ENCODE data around the gene OTUB1.

DNA sequence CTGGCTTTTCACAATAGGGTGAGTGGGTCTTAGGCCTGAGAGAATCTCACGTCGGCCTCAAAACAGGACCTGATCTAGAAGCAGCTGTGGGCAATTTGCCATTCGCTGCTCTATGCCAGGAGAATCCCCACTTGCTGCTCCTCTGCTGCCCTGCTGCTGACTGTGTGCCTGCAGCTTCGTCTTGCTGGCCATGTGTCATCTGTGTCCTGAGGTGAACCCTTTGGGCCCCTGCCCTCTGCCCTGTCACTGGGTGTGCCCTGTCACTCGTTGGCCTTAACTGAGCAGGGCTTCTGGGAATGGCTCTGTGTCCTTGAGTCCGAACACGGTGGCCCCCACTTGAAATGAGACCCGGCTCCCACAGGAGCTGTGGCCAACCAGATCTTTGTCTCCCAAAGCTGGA lies 41.3 kb upstream of the OTUB1 start:
- TF ChIP-seq, protein P1, sequence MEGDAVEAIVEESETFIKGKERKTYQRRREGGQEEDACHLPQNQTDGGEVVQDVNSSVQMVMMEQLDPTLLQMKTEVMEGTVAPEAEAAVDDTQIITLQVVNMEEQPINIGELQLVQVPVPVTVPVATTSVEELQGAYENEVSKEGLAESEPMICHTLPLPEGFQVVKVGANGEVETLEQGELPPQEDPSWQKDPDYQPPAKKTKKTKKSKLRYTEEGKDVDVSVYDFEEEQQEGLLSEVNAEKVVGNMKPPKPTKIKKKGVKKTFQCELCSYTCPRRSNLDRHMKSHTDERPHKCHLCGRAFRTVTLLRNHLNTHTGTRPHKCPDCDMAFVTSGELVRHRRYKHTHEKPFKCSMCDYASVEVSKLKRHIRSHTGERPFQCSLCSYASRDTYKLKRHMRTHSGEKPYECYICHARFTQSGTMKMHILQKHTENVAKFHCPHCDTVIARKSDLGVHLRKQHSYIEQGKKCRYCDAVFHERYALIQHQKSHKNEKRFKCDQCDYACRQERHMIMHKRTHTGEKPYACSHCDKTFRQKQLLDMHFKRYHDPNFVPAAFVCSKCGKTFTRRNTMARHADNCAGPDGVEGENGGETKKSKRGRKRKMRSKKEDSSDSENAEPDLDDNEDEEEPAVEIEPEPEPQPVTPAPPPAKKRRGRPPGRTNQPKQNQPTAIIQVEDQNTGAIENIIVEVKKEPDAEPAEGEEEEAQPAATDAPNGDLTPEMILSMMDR (IDR thresholded peaks at IDR 0.05; ENCODE audit: low read depth, low read length, poor library complexity, severe bottlenecking): no peak
- TF ChIP-seq EZH2phosphoT487 (IDR thresholded peaks at IDR 0.05; ENCODE audit: borderline replicate concordance, low read length): no peak
